MM.1S (cell line): ENCODE results near the gene EIF2S3.

Experiments used
- EZH2 ChIP-seq: fragments of 300-600 bp; sonication (generic); optimal IDR thresholded peaks from 2 replicates; pipeline ENCODE3; 2017; ENCODE audit warnings: low read depth, mild to moderate bottlenecking, antibody characterized with exemption, low read length, mixed read lengths
- TF ChIP-seq, protein P1 (sequence below): fragments of 300-600 bp; sonication (generic); IDR thresholded peaks from 2 replicates; pipeline ENCODE4 v1.5.1; 2016; ENCODE audit warnings: antibody characterized with exemption, low read length, mixed read lengths

DNA sequence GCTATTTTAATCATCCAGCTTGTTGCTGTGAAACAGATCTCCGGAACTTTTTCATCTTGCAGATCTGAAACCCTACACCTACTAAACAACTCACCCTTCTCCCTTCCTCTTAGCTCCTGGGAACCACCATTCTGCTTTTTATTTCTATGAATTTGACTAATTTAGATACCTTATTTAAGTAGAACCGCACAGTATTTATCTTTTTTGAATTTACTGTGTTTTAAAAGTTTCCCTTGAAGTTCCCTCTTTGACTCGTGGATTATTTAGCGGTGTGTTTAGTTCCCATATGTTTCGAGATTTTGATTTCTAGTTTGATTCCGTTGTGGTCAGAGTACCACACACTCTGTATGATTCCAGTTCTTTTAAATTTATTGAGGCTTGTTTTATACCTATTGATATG, 44.6 kb downstream of the EIF2S3 start:
- TF ChIP-seq, protein P1, sequence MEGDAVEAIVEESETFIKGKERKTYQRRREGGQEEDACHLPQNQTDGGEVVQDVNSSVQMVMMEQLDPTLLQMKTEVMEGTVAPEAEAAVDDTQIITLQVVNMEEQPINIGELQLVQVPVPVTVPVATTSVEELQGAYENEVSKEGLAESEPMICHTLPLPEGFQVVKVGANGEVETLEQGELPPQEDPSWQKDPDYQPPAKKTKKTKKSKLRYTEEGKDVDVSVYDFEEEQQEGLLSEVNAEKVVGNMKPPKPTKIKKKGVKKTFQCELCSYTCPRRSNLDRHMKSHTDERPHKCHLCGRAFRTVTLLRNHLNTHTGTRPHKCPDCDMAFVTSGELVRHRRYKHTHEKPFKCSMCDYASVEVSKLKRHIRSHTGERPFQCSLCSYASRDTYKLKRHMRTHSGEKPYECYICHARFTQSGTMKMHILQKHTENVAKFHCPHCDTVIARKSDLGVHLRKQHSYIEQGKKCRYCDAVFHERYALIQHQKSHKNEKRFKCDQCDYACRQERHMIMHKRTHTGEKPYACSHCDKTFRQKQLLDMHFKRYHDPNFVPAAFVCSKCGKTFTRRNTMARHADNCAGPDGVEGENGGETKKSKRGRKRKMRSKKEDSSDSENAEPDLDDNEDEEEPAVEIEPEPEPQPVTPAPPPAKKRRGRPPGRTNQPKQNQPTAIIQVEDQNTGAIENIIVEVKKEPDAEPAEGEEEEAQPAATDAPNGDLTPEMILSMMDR = no peak
- TF ChIP-seq EZH2 = no peak
